Prostate gland (tissue), 2 donors: ENCODE results near the gene CSMD2.

ENCODE experiments used
- CTCF ChIP-seq, 4 experiments: fragments of 200-600 bp in 2 of 4; fragments of 450-650 bp in 2 of 4; sonication (generic) in 2 of 4; IDR thresholded peaks; 1 replicate in 3 of 4; 2 replicates in 1 of 4; pipeline ENCODE4 v1.5.1; 2016 to 2019; ENCODE audit warnings: antibody characterized with exemption in 4 of 4, mild to moderate bottlenecking in 2 of 4, moderate library complexity in 2 of 4
- POLR2A ChIP-seq: fragments of 450-650 bp; IDR thresholded peaks from one replicate; pipeline ENCODE4 v1.6.1; 2016; ENCODE audit warnings: antibody characterized with exemption, mild to moderate bottlenecking
- POLR2AphosphoS5 ChIP-seq: sonication (generic); formaldehyde crosslinking; IDR thresholded peaks from one replicate; pipeline ENCODE4 v1.6.1; 2017; ENCODE audit warnings: antibody characterized with exemption

DNA sequence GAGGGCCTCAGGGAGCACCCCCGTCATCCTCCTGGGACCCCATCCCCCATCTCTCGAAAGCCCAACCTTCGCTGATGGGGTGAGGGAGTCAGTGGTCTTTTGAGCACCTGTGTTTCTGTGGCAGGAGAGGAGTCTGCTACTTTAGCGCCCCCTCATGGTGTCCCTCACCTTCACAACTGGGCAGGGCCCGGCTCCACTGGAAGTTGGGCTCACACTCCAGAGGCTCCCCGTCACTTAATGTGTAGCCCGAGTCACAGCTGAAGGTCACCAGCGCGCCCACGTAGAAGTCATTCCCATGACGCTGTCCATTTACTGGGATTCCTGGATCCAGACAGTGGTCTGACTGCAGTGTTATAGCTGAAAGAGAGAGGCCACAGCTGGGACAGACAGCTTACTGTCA is 440.7 kb downstream of the CSMD2 start:
- TF ChIP-seq CTCF (IDR thresholded peaks at IDR 0.05) (no peak), POLR2A (no peak), POLR2AphosphoS5 (no peak)
